Urothelium cell line (cell line): ENCODE results near the gene ALDH1A1.

Source experiments
- DNase-seq: peaks from one replicate; pipeline ENCODE4 v3.0.0; 2011; ENCODE audit warnings: low spot score, mixed read lengths
- FAIRE-seq: peaks from 2 replicates; lab custom pipeline; 2011; peaks lifted over from hg19 to GRCh38; lab: Jason Lieb, UNC

The ALDH1A1 gene

DNA sequence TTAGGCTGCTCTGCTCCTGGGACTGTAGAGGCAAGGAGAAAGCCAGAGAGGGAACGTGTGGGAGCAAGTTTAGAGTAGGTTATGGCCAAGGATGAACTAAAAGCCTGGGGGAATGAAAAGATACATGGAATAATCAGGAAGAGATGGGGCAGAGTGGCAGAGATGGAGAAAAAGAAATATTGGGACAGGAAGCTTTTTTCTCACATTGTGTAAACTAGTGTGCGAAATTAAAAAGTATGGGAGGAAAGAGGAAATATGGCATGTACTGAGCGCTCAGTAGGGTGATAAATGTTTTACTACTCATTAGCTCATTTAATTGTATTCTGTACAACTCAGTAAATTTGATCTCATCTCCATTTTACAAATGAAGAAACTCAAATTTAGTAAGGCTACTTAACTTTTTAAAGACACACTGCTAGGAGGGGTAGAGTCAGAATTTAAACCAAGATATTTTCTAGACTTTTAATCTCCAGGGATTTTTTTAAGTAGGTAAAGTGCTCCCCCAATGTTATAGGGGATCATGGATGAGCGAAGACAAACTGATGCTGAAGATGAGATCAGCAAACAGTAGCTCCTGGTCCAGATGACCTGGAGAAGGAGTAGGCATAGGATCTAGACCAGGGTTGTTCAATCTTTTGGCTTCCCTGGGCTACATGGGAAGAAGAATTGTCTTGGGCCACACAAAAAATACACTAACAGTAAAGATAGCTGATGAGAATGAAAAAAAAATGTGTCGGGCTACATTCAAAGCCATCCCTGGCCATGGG lies 30.8 kb downstream of the ALDH1A1 start:
- DNase-seq (no peak), FAIRE-seq (no peak)

DNA sequence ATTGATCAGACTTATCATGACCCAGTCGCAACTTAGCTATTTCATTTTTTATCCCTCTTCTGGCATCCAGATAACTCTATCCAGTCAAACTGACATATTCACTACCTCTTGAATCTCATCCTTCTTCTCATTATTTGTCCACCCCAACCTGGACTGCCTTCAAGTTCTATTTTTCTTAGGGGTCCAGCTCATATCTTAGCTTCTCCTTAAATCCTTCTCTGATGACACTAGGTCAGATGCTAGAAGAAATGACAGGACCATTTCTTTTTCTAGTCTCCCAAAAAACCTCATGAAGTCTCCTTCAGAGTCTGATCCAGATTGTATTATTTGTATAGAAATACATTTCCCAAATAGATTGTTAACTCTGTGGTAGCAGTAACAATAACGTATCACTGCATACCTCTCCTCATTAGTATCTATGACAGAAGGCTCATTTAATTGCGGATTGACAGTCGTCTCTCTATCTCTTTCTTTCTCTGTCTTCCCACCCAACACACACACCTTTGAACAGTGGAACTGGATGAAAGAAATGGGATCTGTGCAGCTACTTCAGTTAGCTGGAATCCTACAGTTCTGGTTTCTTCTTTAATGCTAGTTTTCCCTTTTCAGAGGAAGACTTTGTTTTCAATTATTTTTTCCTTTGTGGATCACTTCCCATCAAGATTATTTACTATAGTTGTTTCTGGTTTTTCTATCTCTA lies 33.5 kb downstream of the ALDH1A1 start:
- no peak for FAIRE-seq
- no peak for DNase-seq

DNA sequence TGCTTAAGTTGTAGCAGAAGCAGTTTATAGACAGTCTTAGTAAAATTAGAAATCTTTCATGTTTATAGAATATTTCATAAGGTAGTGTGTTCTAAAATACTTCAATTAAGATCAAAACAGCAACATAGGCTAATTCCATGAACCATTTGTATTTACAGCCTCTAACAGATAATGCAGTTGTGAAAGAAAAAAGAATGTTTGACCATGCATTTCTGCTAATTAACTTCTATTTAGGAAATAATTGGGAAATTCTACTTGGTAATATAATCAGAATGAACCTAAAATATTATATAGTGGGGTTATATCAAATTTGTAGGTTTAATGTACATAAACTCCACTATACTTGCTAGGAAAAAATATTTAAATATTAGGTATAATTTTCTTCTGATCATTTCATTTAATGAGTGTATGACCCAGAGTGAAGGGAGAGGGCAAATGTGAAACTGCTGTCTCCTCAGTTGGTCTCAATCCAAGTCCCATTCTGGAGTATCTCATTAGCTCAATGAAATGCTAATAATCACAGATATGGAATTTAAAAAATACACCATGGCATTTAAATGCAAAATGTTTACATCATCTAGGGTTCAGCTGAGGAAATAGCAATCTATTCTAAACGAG lies 34.9 kb downstream of the ALDH1A1 start:
- DNase-seq (no peak), FAIRE-seq (no peak)

DNA sequence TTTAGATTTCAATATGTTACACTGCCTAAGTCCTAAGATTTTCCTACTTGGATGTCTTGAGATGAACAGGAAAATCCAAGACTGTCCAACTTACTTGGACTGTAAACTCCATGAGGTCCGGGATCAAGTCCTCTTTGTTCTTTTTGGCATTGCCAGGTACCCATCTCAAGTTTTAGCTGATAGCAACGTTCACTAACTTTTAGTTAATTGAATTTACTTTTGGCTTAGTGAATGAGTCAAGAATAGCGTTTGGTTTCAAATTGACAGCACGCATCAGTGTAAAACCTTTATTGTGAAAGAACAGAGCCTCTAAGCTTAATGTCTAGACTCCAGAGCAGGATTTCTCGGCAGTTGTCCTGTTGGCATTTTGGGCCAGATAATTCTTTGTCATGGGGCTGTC lies 37.2 kb downstream of the ALDH1A1 start:
- no peak for FAIRE-seq

DNA sequence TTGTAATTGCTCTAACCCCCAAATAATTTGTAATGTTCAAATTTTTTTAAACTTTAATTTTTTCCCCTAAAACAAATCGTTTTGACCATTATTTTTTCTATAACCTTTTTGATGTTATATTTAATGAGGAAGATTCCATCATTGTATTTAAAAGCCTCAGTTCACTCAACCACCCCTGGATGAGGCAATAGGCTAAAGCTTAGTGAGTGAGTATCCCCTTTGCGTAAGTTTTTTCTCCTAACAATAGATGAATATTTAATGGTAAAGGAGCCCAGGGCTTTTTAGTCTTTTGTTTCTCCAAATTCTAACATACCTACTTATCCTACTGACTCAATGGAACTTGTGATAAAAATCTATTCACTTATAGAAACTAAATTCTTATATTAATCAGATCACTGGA lies 38.1 kb downstream of the ALDH1A1 start:
- FAIRE-seq (no peak), DNase-seq (no peak)

More for the DNA sequence above, 37.2 kb downstream of the ALDH1A1 start:
- no peak for DNase-seq

DNA sequence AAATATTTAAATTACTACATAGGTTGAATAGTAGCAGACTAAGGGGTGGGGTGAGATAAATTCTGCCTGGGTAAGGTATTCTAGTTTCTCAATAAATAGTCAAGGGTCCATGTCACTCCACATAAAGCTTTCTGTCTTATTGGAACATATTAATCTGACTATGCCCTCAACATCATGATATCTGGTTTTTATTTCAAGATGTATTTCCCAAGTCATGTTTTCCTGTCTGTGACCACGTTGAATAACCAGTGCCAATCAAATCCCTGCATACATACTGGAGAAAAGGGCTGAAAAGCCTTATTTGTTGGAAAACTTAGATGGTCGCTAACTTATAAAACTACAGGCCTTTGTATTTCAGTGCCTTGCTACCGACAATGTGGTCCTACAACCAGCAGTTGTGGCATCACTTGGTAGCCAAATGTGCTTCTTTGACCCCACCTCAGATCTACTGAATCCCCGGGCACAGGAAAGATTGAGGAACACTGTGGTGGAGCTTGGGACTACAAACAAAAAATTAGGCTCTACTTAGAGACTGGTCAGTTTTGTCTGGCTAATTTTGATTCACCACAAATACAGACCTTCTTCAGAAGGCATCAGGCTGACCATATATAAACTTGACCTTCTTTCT lies 39.4 kb downstream of the ALDH1A1 start:
- no peak for FAIRE-seq
- DNase-seq: no peak

DNA sequence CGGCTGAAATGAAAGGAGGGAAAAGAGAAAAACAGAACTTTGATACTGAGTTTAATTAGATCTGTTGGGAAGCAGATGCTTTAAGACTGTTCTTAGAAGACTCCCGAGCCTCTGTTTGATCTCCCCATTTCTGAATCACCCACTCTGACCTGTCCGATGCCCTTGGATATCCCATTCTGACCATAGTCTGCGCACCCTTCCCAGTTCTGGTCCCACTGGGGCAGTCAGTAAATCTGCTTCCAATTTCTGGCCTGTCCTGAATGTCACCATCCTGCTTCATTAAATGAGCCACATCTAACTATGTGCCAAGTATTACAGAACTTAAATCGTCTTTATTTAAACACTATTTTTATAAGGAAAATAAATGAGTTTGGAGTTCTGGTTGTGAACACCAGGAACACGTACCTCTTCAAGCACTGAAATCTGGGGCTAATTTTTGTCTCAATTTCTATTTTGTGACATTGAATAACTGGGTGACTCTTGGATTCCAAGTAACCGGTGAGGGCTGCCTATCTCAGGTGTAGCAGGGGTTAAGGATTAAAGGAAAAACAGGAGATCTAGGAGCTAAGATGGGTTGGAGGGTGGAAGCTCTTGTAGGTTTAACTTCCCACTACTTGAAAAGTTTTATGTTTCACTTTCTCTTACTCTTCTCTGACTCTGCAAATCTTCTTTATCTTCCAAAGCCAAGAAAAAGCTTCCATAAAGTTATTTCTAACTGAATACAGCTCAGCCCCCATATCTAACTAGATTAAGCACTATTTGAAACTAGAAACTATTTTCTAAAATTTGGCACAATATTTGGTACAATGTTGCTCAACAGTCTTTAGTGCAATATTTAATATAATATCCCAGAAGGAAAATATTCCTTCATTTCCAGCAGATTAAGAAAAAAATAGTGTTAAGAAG lies 40.1 kb downstream of the ALDH1A1 start:
- FAIRE-seq (no peak), DNase-seq (no peak)

DNA sequence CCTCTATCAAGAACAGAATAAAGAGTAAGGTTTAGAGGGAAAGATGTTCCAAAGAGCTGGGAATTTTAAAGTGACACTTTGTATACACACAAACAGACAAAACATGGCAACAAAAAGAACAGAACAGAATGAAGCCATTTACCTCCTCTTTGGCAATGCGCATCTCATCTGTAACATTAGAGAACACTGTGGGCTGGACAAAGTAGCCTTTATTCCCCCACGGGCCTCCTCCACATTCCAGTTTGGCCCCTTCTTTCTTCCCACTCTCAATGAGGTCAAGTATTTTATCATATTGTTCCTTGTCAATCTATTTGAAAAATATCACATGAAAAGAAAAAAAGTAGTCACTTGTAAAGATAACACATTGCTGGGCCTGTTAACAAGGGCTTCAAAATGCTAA lies 41.0 kb downstream of the ALDH1A1 start:
- FAIRE-seq: no peak
- no peak for DNase-seq

DNA sequence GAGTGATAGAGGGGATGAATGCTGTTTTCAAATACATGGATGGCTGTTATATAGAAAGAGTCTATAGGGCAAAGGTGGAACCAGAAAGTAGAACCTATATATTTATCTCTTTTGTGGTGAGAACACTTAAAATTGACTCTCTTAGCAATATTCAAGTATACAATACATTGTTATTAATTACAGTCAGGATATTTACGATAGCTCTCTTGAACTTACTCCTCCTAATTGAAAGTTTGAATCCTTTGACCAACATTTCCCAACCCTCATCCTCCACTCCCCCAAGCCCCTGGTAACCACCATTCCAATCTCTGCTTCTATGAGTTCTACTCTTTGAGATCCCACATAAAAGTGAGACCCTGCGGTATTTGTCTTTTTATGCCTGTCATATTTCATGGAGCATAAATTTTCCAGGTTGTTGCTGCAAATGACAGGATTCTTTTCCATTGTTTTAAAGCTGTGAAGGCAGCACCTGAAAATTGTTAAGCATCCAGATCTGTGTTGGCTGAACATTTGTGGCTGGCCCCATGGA lies 41.5 kb downstream of the ALDH1A1 start:
- no peak for FAIRE-seq
- no peak for DNase-seq

DNA sequence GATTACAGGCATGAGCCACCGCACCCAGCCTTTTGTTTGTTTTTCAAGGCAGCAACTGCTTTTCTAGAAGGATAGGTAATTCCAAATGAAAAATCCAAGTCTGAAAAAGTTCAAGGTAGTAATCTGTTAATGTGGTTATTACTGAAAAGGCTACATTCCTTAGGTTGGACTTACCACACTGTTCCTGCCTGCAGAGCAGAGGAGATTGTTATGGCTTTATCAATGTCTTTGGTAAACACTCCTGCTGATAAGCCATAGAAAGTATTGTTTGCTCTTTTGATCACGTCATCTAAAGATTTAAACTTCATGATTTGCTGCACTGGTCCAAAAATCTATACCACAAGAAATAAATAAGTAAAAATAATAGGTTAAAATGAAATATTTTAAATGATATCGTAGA lies 43.4 kb downstream of the ALDH1A1 start:
- DNase-seq (no peak), FAIRE-seq (no peak)

DNA sequence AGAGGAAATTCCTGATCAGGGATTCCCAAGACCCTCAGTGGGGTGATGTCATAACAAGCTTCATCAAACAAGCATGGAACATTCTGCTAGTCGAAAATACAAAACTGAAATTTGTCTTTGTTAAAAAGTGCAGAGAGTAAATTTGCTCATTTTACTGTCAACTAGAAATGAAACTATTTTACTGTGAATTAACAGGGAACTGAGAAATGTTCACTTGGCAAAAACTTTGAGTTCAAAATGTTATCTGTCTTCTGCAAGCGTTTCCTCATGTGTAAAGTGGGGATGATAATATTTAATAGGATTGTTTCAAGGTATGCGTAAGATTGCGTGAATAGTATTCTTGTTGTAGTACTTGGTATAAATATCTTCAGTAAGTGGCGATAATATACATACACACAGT lies 45.4 kb downstream of the ALDH1A1 start:
- DNase-seq (no peak), FAIRE-seq (no peak)

DNA sequence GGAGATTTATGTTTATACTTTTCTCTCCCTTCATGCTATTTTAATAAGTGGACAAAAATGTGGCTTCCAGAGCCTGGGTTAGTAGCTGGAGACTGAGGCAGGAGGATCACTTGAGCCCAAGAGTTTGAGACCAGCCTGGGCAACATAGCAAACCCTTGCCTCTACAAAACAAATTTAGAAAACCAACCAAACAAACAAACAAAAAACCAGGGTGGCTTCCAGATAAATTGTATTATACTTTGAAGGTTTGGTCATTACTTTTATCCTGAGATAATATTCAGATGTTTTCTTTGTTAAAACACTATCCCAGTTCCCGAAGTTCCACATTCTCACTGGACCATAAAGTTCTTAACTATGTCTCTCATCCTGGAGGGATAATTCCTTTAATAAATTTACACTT lies 46.0 kb downstream of the ALDH1A1 start:
- DNase-seq (no peak), FAIRE-seq (no peak)

DNA sequence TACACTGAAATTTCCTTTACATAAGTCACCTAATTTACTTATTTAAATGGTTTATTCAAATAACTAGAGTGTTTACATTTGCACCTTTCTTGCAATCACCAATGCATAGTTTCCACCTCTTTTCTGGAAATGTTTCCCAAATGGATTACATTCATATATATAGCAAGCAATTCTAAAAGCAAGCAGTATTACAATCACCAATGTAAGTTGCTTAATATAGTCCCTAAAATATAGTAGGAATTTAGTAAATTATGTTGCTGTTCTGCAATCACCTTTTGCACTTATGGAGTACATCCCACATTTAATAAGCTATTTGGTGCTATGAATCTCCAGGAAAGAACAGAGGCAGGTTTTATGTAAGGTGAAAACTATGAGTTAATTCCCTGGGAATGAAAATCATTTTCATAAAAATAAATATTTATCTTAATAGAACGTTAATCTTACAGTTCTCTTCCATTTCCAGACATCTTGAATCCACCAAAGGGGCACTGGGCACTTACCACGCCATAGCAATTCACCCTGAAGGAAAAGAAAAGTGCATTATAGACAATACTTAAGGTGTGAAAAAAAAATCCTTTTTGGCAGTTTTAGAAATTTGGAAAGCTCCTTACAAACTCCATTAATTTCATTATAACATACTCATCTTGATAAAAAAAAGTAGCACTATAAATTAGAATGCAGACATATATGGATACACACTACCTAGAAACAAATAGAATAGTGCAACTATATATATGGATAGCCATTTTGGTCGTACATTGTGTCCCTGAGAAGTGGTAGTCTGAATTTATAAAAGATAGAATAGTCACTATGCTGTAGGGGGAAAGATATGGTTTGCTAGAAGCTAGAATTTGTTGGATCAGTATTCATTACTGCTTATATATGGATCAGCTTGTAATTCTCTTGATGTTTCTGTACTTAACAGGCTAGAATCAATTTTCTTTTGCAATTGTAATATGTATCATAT lies 47.1 kb downstream of the ALDH1A1 start:
- DNase-seq (no peak), FAIRE-seq (no peak)

DNA sequence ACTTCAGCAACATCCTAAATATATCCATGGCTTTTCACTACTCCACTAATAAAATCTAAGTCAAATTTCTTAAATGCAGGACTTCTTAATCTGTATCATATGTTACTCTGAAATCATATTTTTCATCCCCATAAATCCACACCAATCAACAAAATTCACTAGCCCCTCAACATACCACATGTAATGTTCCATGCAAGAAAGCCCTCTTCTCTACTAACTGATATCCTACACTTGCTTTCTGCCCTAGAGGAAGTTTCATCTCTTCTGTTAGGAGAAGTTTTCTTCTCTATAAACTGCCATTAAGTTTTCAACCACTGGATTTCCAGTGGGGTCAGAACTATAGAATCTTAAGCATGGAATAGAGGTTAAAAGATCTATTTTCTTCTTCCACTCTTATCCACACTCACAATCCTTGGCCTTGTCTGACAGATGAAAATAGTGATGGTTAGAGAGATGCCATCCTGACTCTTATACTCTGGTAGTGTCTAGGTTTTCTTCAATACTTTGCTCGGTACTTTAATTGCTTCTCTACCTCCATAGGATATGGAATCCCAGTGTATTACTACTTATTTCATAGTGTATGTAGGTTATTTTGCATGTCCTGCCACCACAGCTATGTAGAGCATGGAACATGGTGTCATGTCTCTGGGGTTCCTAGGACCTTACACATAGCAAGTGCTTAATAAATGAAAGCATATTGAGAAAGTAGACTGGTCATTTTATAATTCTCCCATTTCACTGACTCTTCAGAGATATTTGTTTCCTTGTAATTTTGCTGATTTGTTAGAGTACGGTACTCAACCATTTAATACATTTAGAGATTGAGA lies 48.4 kb downstream of the ALDH1A1 start:
- no peak for DNase-seq

DNA sequence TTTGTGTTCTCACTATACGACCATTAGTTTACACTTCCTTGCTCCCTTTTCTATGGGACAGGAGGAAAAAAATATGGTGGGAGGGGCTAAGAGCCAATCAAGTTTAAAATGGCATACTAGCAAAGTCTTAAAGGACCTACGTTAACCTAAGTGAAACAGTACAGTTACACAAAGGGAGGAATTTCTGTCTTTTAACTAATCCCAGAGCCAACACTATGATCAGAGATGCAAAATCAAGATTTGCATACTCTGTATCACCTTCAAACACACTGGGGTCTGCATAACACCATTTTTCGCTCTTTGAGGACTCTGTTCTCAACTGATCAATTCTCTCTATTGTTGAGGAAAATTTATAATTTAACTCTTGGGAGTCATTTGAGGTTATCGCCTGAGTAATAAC lies 49.8 kb downstream of the ALDH1A1 start:
- FAIRE-seq: no peak
- no peak for DNase-seq

More for the DNA sequence above, 48.4 kb downstream of the ALDH1A1 start:
- no peak for FAIRE-seq

DNA sequence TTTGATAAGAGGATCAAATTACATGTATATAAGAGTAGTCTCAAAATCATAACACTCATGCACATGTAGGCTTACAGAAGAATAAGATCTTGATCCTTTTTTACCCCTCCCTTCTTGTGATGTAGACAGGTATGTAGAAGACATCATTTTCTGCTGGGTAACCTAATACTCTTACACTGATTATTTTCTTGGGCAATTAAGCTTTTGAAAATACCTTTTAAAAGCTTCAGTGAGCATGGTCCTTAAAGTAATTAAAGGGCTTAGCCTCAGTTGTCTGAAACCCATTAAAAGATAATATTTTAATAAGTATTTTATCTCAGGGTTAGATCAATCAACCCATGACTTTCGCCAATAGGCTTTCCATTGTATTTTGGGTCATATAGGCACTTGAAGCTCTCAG lies 50.6 kb downstream of the ALDH1A1 start:
- DNase-seq (no peak), FAIRE-seq (no peak)

DNA sequence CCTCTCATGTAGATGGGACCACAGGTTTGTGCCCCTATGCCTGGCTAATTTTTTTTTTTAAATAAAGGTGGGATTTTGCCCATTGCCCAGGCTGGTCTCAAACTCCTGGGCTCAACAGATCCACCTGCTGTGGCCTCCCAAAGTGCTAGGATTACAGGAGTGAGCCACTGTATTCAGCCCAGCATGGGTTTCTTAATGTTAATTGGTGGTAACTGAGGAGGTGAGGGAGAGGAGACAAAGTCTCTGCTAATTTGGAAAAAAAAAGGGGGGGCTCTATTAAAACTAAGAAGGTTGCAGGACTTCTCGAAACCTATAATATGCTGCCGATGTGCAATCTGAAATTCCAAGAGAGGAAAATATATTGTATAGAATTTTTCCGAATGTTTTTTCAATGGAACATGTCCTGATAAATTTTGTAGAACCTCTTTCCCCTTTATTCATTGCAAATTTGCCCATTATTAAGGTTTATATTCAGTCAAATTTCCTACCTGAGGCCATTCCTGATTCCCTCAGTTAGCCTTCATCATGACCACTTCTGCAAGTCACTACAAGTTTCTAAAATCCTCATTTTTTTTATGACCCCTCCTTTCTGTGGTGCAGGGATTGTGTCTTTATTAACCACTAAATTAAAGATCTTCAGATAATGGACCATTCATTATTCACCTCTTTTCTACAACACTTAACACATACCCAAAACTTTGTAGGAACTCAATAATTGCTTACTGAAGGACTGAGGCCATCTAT lies 52.9 kb downstream of the ALDH1A1 start:
- no peak for DNase-seq
- no peak for FAIRE-seq
